Gastrocnemius medialis (tissue), 4 donors: Measurements from ENCODE around the gene USP12. TPM values are rescaled to one million over a fixed set of nuclear protein-coding genes. Genes with fewer than 3 reads are reported as not detected.
"Not testable (repeated sequence)": the region's sequence is repeated elsewhere in the genome, so short reads cannot be mapped to it uniquely, and the experiment has no call there.

Experiments
- ATAC-seq, 2 donors: fragments of 150-250 bp; one replicate each; pipeline ENCODE4 v1.9.1; 2016
- DNase-seq, 2 donors: peaks; one replicate each; pipeline ENCODE4 v3.0.0-alpha.2; 2019
- H3K27ac ChIP-seq, 4 donors: fragments of 200-600 bp; sonication (generic); 1 replicate in 1 of 4; 2 replicates in 3 of 4; pipeline ENCODE4 v1.5.1; 2016 to 2018; ENCODE audit warnings: mild to moderate bottlenecking in 2 of 4, moderate library complexity in 1 of 4
- H3K27me3 ChIP-seq, 3 donors: fragments of 200-600 bp; sonication (generic) in 2 of 3; 1 replicate in 1 of 3; 2 replicates in 2 of 3; pipeline versions ENCODE4 v1.5.1 to v1.6.0; 2016 to 2019; ENCODE audit warnings: mild to moderate bottlenecking in 1 of 3, moderate library complexity in 1 of 3
- H3K36me3 ChIP-seq, 2 donors: fragments of 200-600 bp; sonication (generic) in 1 of 2; one replicate each; pipeline ENCODE4 v1.5.1; 2017 to 2018
- H3K4me1 ChIP-seq, 2 donors: fragments of 200-600 bp; sonication (generic) in 1 of 2; one replicate each; pipeline ENCODE4 v1.5.1; 2016 to 2017; ENCODE audit warnings: mild to moderate bottlenecking in 2 of 2
- H3K4me3 ChIP-seq, 4 donors: fragments of 200-600 bp; sonication (generic) in 3 of 4; 1 replicate in 1 of 4; 2 replicates in 3 of 4; pipeline ENCODE4 v1.5.1; 2016 to 2019; ENCODE audit warnings: mild to moderate bottlenecking in 2 of 4
- H3K9me3 ChIP-seq, 3 donors: fragments of 200-600 bp; sonication (generic) in 2 of 3; 1 replicate in 1 of 3; 2 replicates in 2 of 3; pipeline ENCODE4 v1.5.1; 2016 to 2019
- POLR2A ChIP-seq, 2 donors: fragments of 450-650 bp; IDR thresholded peaks; one replicate each; pipeline ENCODE4 v1.6.1; 2017; ENCODE audit warnings: antibody characterized with exemption in 2 of 2, mild to moderate bottlenecking in 2 of 2, moderate library complexity in 2 of 2
- in situ Hi-C, 4 donors: fragments of 200-750 bp; cut with MboI; loops; one replicate each; pipeline versions ENCODE4 v1.15.0 to v1.8.0; 2017; ENCODE audit warnings: low sequenced_read_pairs in 4 of 4
- intact Hi-C: fragments of 100-400 bp; cut with DNase I; formaldehyde crosslinking; loops from one replicate; pipeline ENCODE4 v1.15.1; 2023; ENCODE audit warnings: low total_unique reads
- total RNA-seq, 4 donors: library from RNA; depleted of rRNA; stranded (reverse); fragments of >200 nt; gene quantifications; one replicate each; pipeline versions ENCODE4 v1.1.0 to v1.2.3, GENCODE V29; 2016
- TF ChIP-seq, protein P1 (sequence below), 5 experiments: fragments of 450-650 bp in 3 of 5; fragments of 200-600 bp in 2 of 5; sonication (generic) in 2 of 5; IDR thresholded peaks in 4 of 5; conservative IDR thresholded peaks in 1 of 5; 1 replicate in 4 of 5; 2 replicates in 1 of 5; pipeline ENCODE4 v1.5.1; 2016 to 2019; ENCODE audit warnings: antibody characterized with exemption in 5 of 5, mild to moderate bottlenecking in 3 of 5, moderate library complexity in 3 of 5

USP12 gene
- total RNA-seq, 4 donors from 2014 or later = 11.1 to 27.6 (median 13.1) TPM

DNA sequence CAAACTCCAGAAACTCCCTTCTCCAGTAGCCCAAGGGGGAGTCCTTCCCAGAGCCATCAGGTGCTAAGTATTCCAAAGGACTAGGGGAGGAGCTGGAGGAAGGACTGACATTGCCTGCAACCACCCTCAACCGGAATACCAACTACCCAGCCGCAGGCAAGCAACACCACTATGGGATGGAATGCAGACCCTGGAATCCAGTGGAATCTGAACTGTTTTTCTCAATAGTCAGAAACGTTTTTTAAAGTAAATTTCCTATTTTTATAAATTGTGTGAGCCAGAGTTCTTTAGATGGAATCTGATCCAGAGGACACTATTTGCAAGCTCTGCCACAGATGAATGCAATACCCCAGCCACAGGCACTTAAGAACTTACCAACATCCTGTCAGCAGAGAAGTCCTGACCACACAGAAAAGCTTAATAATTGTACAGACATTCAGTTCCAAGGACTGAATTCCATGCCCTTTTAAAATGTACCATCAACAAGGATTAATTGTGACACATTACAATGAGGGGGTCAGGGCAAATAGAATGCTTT, 92.1 kb downstream of the USP12 start:
- no peak for TF ChIP-seq POLR2A (IDR thresholded peaks at IDR 0.05)
- TF ChIP-seq, protein P1, sequence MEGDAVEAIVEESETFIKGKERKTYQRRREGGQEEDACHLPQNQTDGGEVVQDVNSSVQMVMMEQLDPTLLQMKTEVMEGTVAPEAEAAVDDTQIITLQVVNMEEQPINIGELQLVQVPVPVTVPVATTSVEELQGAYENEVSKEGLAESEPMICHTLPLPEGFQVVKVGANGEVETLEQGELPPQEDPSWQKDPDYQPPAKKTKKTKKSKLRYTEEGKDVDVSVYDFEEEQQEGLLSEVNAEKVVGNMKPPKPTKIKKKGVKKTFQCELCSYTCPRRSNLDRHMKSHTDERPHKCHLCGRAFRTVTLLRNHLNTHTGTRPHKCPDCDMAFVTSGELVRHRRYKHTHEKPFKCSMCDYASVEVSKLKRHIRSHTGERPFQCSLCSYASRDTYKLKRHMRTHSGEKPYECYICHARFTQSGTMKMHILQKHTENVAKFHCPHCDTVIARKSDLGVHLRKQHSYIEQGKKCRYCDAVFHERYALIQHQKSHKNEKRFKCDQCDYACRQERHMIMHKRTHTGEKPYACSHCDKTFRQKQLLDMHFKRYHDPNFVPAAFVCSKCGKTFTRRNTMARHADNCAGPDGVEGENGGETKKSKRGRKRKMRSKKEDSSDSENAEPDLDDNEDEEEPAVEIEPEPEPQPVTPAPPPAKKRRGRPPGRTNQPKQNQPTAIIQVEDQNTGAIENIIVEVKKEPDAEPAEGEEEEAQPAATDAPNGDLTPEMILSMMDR (IDR thresholded peaks at IDR 0.05 in 4 of 5, conservative IDR thresholded peaks at IDR 0.05 in 1 of 5) = no peak
- intact Hi-C loops (no loop called here), in situ Hi-C loops (no loop called here)
- Histone ChIP-seq H3K27me3 (no peaks in the 10 kb centered on the region), H3K9me3 (no peaks in the 10 kb centered on the region), H3K4me3 (no peak overlapping the region), H3K27ac (no peak overlapping the region), H3K4me1 (peaks cover 0 to 3% of the 10 kb centered on the region in 2 donors), H3K36me3 (peaks cover 0 to 3% of the 10 kb centered on the region in 2 donors)
- DNase-seq (no peak), ATAC-seq (no peak)

DNA sequence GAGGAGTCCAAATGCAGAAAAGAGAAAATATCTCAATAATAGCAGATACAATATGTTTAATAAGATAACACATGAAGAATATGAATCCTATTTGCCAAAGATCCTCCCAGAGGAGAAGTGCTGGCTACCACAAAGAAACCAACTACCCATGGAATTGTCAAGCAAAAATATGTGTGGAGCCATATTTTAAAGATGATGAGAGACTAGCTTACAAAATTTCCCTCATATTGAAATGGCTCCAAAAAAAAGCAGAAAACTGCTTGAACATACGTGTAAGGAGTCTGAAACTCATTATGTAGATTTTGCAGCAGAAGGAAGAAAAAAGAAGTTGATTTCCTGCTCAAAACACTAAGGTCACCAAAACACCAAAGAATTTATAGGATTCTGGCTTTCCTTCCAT, 94.2 kb downstream of the USP12 start:
- H3K27ac ChIP-seq = no peak overlapping the region
- H3K36me3 ChIP-seq = peaks cover 0 to 20% of the 10 kb centered on the region in 2 donors
- peaks cover 0 to 3% of the 10 kb centered on the region in 2 donors for H3K4me1 ChIP-seq
- H3K9me3 ChIP-seq = no peaks in the 10 kb centered on the region
- intact Hi-C loops (no loop called here), in situ Hi-C loops (no loop called here)
- H3K27me3 ChIP-seq = no peaks in the 10 kb centered on the region
- TF ChIP-seq, protein P1 (IDR thresholded peaks at IDR 0.05 in 4 of 5, conservative IDR thresholded peaks at IDR 0.05 in 1 of 5) = no peak
- TF ChIP-seq POLR2A (IDR thresholded peaks at IDR 0.05) = no peak
- DNase-seq = no peak
- H3K4me3 ChIP-seq = no peak overlapping the region
- ATAC-seq = no peak

DNA sequence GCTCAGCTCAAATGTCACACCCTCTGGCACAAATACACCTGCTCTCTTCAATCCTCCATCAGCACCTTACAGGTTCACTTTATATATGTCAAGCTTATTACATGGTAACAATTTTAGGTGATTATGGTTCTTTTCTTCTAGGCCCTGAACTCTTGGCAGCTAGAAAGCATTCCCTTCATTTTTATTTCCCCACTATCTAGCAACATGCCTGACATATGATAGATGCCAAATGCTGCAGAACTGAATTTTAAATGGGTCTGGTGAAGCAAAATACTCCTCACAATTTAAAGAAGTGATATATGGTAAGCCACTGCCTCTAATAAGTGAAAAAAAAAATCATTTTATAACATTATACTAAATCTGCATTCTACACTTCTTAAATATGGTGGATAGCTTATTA, 95.2 kb downstream of the USP12 start:
- Histone ChIP-seq H3K4me1 (peaks cover 0 to 3% of the 10 kb centered on the region in 2 donors), H3K36me3 (peaks cover 0 to 20% of the 10 kb centered on the region in 2 donors), H3K9me3 (no peaks in the 10 kb centered on the region), H3K27me3 (no peaks in the 10 kb centered on the region), H3K4me3 (no peak overlapping the region), H3K27ac (no peak overlapping the region)
- intact Hi-C loops (no loop called here), in situ Hi-C loops (no loop called here)
- TF ChIP-seq POLR2A (IDR thresholded peaks at IDR 0.05) = no peak
- TF ChIP-seq, protein P1 (IDR thresholded peaks at IDR 0.05 in 4 of 5, conservative IDR thresholded peaks at IDR 0.05 in 1 of 5) = no peak
- DNase-seq (no peak), ATAC-seq (no peak)

DNA sequence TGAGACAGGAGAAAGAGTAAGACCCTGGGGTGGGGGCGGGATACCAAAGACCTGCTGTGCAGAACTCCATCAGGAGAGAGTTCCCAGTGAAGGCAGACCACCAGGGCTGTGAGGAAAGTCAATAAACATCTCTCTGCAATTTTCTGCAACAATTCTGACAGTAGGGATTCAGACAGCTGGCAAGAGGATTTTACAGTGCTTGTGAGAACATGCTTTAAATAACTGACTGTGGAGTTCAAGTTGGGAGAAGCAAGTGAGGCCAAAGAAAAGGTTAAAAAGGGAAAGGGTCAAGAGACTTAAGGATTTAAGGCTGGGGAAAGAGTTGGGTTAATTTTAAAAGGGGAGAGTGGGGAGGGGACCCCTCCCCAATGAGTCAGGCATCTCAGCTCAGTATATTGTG, 98.4 kb downstream of the USP12 start:
- Histone ChIP-seq H3K36me3 (peaks cover 0 to 30% of the 10 kb centered on the region in 2 donors), H3K27me3 (no peaks in the 10 kb centered on the region), H3K9me3 (no peaks in the 10 kb centered on the region), H3K4me1 (no peaks in the 10 kb centered on the region), H3K4me3 (no peak overlapping the region), H3K27ac (no peak overlapping the region)
- ATAC-seq (no peak), DNase-seq (no peak)
- in situ Hi-C loops (no loop called here), intact Hi-C loops (no loop called here)
- no peak for TF ChIP-seq POLR2A (IDR thresholded peaks at IDR 0.05)
- TF ChIP-seq, protein P1 (IDR thresholded peaks at IDR 0.05 in 4 of 5, conservative IDR thresholded peaks at IDR 0.05 in 1 of 5) = no peak

DNA sequence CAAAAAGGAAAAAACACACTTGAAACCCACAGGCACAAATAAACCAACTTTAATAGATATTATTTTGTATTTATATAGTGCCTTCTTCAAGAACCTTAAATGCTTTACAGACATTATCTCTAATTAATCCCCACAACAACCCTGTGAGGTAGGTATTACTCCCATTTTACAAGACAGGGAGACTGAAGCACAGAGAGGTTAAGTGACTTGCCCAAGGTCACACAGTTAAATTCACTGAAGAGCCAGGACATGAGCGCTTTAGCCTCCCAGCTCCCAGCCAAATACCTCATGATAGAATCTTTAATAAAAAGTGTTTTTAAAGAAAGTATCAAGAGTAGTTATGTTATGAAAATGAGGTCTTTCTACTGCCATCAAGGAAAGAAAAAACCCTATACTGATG, 105.5 kb downstream of the USP12 start:
- in situ Hi-C loops, H3K27ac ChIP-seq, H3K4me3 ChIP-seq, H3K9me3 ChIP-seq, DNase-seq, intact Hi-C loops, H3K4me1 ChIP-seq, ATAC-seq, H3K27me3 ChIP-seq: not testable (repeated sequence)
- peaks cover 0 to 10% of the 10 kb centered on the region in 2 donors for H3K36me3 ChIP-seq
